SJSA1 (cell line): Measurements from ENCODE around the gene XRRA1. TPM values are rescaled to one million over a fixed set of nuclear protein-coding genes. Genes with fewer than 3 reads are reported as not detected.
"Not testable (repeated sequence)": the region's sequence is repeated elsewhere in the genome, so short reads cannot be mapped to it uniquely, and the experiment has no call there.

ENCODE experiments used
- DNase-seq, 2 experiments: peaks; one replicate each; pipeline ENCODE4 v3.0.0-alpha.2; 2015 to 2020; ENCODE audit warnings: low spot score in 2 of 2, low read depth in 1 of 2
- H3K27ac ChIP-seq: fragments of 250-450 bp; sonication (Bioruptor Pico); 2 replicates; pipeline ENCODE4 v1.5.1; 2020; ENCODE audit warnings: mild to moderate bottlenecking, moderate library complexity
- H3K27me3 ChIP-seq: fragments of 250-450 bp; sonication (Bioruptor Pico); replicated peaks from 2 replicates; pipeline ENCODE4 v1.5.1; 2020; ENCODE audit warnings: mild to moderate bottlenecking, moderate library complexity
- H3K36me3 ChIP-seq: fragments of 250-450 bp; sonication (Bioruptor Pico); 2 replicates; pipeline ENCODE4 v1.5.1; 2020; ENCODE audit warnings: mild to moderate bottlenecking
- H3K4me1 ChIP-seq: fragments of 250-450 bp; sonication (Bioruptor Pico); replicated peaks from 2 replicates; pipeline ENCODE4 v1.6.1; 2021; ENCODE audit warnings: mild to moderate bottlenecking
- H3K4me3 ChIP-seq: fragments of 250-450 bp; sonication (Bioruptor Pico); 2 replicates; pipeline ENCODE4 v1.5.1; 2020; ENCODE audit warnings: mild to moderate bottlenecking
- H3K9me3 ChIP-seq: fragments of 250-450 bp; sonication (Bioruptor Pico); replicated peaks from 2 replicates; pipeline ENCODE4 v1.5.1; 2020; ENCODE audit warnings: mild to moderate bottlenecking
- total RNA-seq: library from RNA; depleted of rRNA; stranded (reverse); fragments of >200 nt; shearing (Covaris generic); gene quantifications from 2 replicates; pipeline ENCODE4 v1.2.3, GENCODE V29; 2014

XRRA1 gene
- total RNA-seq, 1 experiment from 2014 or later, result 3.6 TPM

- Histone ChIP-seq H3K27me3 (no peaks in the 10 kb centered on the region), H3K9me3 (no peaks in the 10 kb centered on the region), H3K27ac (no peak overlapping the region), H3K4me1 (peaks cover 6% of the 10 kb centered on the region), H3K36me3 (peaks cover 17% of the 10 kb centered on the region), H3K4me3 (no peak overlapping the region)
- no peak for DNase-seq
Observed at GRCh38 chr11:74970852-74971395, 22.0 kb upstream of the XRRA1 start.

GRCh38 chr11:74966651-74967050 is 17.8 kb upstream of the XRRA1 start:
- Histone ChIP-seq H3K9me3 (no peaks in the 10 kb centered on the region), H3K27me3 (no peaks in the 10 kb centered on the region), H3K4me3 (no peak overlapping the region), H3K36me3 (peaks cover 16% of the 10 kb centered on the region), H3K4me1 (peaks cover 6% of the 10 kb centered on the region), H3K27ac (no peak overlapping the region)
- no peak for DNase-seq

DNA sequence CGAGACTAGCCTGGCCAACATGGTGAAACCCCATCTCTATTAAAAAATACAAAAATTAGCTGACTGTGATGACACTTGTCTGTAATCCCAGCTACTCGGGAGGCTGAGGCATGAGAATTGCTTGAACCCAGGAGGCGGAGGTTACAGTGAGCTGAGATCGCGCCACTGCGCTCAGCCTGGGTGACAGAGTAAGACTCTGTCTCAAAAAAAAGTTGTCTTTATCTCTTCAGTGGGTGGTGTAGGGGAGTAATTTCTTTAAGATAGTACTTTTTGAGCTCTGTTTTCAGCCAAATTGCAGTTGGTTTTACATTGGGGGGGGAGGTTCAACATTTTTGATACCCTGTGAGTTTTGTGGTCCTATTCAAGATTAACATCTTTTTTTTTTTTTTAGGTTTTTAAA is 11.2 kb upstream of the XRRA1 start:
- H3K4me1 ChIP-seq, H3K27me3 ChIP-seq, H3K27ac ChIP-seq, H3K4me3 ChIP-seq, DNase-seq, H3K9me3 ChIP-seq, H3K36me3 ChIP-seq: not testable (repeated sequence)

DNA sequence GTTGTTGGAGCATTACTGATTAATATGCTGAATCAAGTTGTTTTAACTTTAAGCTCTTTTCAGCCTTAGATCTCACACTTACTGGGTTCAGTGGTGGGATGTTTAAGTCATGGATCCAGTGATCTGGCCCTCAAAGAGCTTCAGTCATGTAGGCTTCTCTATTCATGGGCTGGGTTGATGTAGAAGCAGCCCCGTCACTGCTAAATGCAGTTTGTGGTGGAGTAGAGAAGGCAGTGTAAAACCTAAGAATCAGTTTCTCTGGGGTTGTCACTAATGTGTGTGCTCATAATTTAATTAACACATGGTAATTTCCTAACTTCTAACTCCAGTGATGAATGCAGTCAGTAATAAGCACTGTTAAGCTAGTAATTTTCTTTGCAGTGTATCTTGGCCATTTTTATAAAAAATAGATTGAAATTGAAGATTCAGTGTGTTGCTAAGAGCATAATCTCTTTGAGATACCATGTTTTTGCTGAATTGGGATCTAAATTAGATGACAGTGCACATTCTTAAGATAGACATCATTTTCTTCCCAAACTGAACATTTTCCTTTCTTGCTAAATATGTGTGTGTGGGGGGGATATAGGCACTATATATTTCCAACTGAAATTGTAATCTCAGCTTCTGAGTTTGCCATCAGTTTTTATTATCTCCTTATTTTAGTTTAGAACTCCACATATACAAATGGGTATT is 9.2 kb upstream of the XRRA1 start:
- H3K27ac ChIP-seq, result no peak overlapping the region
- no peak overlapping the region for H3K4me3 ChIP-seq
- DNase-seq, result no peak
- no peaks in the 10 kb centered on the region for H3K9me3 ChIP-seq
- H3K27me3 ChIP-seq, result no peaks in the 10 kb centered on the region
- no peaks in the 10 kb centered on the region for H3K4me1 ChIP-seq
- H3K36me3 ChIP-seq, result 0 out of 2 replicates have a peak, but pooled peaks cover 5% of the 10 kb centered on the region

DNA sequence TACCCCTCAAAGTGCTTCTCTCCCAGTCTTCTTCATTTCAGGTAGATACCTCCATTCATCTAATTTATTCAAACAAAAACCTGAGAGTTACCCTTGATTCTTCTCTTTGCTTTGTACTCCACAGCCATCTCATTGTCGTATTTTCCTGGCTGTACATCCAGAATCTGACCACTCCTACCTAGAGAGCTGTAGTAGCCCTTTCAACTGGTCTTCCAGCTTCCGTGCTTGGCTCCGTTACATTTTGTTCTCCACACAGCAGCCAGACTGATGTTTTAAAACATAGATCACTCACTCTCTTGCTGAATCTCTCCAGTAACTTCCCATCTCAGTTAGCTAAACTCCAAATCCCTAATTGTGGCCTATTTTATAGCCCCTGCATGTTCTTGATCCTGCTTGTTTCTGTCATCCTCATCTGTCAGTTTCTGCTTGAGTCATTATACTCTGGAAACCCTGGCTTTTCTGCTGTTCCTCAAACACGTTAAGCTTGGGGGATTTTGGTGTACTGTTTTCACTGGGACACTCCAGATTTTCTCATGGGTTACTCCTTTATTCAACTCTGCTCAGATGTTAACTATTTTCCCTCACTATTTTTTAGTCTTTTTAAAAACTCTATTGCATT is 7.6 kb upstream of the XRRA1 start:
- DNase-seq, result no peak
- H3K27ac ChIP-seq, result no peak overlapping the region

DNA sequence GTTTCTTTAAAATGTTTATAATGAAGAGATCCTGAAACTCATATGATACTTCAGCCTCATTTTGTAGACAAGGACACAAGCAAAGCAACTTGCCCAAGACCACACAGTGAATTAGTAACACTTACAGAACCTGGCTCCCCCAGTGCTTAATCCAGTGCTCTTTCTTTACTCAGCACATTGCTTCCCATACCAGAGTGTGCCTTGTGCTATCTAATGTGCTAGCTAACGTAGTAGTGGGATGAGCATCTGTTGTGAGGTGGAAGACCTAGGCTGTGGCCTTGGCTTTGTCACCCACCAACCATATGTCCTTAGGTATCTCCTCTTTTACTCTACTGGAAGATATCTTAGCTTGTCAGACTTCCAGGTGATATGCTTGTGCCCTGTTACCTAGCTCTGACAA is 5.3 kb upstream of the XRRA1 start:
- no peak overlapping the region for H3K27ac ChIP-seq
- no peaks in the 10 kb centered on the region for H3K4me1 ChIP-seq
- H3K9me3 ChIP-seq, result no peaks in the 10 kb centered on the region
- no peaks in the 10 kb centered on the region for H3K27me3 ChIP-seq
- H3K36me3 ChIP-seq, result 0 out of 2 replicates have a peak, but pooled peaks cover 5% of the 10 kb centered on the region
- H3K4me3 ChIP-seq, result no peak overlapping the region
- no peak for DNase-seq

More for the DNA sequence above, 7.6 kb upstream of the XRRA1 start:
- Histone ChIP-seq H3K4me1 (no peaks in the 10 kb centered on the region), H3K4me3 (no peak overlapping the region), H3K9me3 (no peaks in the 10 kb centered on the region), H3K36me3 (0 out of 2 replicates have a peak, but pooled peaks cover 5% of the 10 kb centered on the region), H3K27me3 (no peaks in the 10 kb centered on the region)

DNA sequence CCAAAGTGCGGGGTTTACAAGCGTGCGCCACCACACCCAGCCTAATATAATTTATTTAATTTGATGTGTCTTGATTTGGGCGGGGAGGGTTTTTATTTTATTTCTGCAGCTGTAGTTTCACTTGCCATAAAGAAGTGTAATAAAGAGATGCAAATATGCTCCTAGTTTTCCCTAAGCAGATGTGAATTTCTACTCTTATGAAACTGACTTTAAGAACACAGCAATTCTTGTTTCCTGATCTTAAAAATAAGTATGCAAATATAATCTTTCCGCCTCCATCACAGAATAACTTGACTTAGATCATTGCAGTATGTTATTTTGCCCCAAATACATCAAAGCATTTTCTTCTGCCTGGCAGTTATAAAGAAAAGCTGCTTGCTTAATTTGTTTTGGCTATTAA is 4.6 kb upstream of the XRRA1 start:
- Histone ChIP-seq H3K27ac (no peak overlapping the region), H3K9me3 (no peaks in the 10 kb centered on the region), H3K27me3 (no peaks in the 10 kb centered on the region), H3K4me3 (no peak overlapping the region), H3K36me3 (0 out of 2 replicates have a peak, but pooled peaks cover 5% of the 10 kb centered on the region), H3K4me1 (no peaks in the 10 kb centered on the region)
- DNase-seq, result no peak

GRCh38 chr11:74952752-74953151 is 3.9 kb upstream of the XRRA1 start:
- Histone ChIP-seq H3K27me3 (no peaks in the 10 kb centered on the region), H3K4me3 (no peak overlapping the region)
- no peak for DNase-seq

DNA sequence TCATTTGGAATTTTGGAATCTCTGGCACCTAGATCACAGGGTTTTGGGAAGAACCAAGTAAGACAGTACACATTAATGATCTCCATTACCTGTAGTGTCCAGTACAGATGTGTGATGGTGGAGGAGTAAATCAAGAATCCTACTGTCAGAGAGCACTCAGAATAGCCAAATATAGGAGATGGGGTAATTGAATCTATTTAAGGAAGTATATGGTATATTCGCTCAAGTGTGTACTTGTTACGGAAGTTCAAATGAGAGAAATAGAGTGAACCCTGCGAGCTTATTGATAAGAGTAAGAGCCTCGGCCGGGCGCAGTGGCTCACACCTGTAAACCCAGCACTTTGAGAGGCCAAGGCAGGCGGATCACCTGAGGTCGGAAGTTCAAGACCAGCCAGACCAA is 2.3 kb upstream of the XRRA1 start:
- Histone ChIP-seq H3K36me3 (no peaks in the 10 kb centered on the region), H3K4me1 (no peaks in the 10 kb centered on the region), H3K27me3 (no peaks in the 10 kb centered on the region), H3K4me3 (no peak overlapping the region), H3K27ac (no peak overlapping the region), H3K9me3 (no peaks in the 10 kb centered on the region)
- no peak for DNase-seq

More at GRCh38 chr11:74952752-74953151, 3.9 kb upstream of the XRRA1 start:
- no peaks in the 10 kb centered on the region for H3K9me3 ChIP-seq
- no peaks in the 10 kb centered on the region for H3K4me1 ChIP-seq
- H3K27ac ChIP-seq, result no peak overlapping the region
- 0 out of 2 replicates have a peak, but pooled peaks cover under 1% of the 10 kb centered on the region for H3K36me3 ChIP-seq

GRCh38 chr11:74950374-74950969 is 1.6 kb upstream of the XRRA1 start:
- Histone ChIP-seq H3K36me3 (no peaks in the 10 kb centered on the region), H3K4me1 (no peaks in the 10 kb centered on the region), H3K9me3 (no peaks in the 10 kb centered on the region), H3K4me3 (peak overlapping the region; percentile 71), H3K27me3 (no peaks in the 10 kb centered on the region), H3K27ac (no peak overlapping the region)
- no peak for DNase-seq

DNA sequence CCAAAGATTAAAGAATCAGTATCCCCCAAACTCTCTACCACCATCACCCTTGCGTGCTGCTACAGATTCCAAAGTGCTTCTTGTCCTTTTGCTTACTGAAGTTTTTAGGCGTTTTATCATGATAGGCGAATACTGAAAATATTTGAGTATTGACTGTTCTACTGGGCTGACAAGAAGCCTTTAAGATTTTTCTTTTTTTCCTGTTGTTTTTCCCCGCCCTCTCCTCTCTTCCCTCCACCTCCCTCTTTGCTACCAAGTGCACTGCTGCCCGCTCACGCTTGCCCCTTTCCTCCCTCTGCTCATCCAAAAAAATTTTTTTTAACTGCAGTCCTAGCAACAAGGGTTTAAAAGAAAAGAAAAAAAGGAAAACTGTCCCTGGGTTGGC is 854 bp upstream of the XRRA1 start:
- Histone ChIP-seq H3K36me3 (no peaks in the 10 kb centered on the region), H3K4me3 (peak overlapping the region; percentile 71), H3K27ac (peak overlapping the region; percentile 72), H3K27me3 (no peaks in the 10 kb centered on the region), H3K4me1 (no peaks in the 10 kb centered on the region), H3K9me3 (no peaks in the 10 kb centered on the region)
- no peak for DNase-seq

DNA sequence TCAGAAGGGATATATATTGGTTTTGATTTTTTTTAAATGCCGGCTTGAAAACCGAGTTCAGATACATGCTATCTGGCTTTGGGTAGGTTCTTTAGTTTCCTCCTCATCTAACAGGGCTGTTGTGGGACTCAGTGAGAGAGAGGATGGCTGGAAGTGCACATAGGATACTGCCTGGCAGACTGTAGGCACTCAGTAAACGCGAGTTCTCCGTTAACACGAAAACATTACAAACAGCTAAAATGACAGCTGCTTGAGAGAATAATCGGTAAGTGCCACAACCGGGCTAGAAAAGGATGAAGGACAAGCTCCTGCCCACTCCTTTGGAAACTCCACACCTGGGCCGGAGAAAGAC is 369 bp downstream of the XRRA1 start:
- peak in 1 of 2 experiments; percentile 6 for DNase-seq

DNA sequence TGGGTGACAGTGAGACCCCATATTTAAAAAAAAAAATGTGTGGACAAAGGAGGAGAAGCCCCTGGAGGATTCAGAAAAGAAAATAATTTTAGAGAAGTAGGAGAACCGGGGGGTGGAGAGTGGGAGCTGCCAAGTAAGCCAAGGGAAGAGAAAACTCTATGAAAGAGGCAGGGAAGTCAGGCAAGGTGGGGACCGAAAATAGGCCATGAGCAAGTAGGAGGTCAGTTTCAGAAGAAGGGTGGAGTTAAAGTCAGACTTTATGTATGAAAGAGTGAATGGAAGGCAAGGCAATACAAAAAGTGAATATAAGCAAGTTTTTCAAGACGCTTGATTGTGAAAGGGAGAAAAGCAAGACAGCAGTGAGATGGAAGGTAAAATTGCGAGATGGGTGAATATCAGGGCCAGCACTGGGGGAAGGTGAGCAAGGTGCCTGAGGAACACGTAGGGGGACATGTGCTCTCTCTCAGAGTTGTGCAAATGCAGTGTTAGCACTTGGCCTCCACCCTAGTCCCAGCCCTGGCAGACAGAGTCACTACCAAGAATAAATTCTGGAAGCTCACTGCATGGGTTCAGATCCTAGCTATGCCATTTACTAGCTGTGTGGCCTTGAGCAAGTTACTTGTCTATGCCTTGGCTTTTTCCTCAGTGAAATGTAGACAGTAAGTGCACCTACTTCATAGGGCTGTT is 6.7 kb downstream of the XRRA1 start:
- no peaks in the 10 kb centered on the region for H3K9me3 ChIP-seq
- H3K4me3 ChIP-seq, result no peak overlapping the region
- H3K27ac ChIP-seq, result peak overlapping the region; percentile 32; the same call in 1 of the 2 replicates
- H3K4me1 ChIP-seq, result peaks cover 19% of the 10 kb centered on the region
- DNase-seq, result no peak
- H3K27me3 ChIP-seq, result no peaks in the 10 kb centered on the region
- no peaks in the 10 kb centered on the region for H3K36me3 ChIP-seq

More for the DNA sequence above, 369 bp downstream of the XRRA1 start:
- H3K9me3 ChIP-seq, result no peaks in the 10 kb centered on the region
- H3K4me1 ChIP-seq, result peaks cover under 1% of the 10 kb centered on the region
- H3K27me3 ChIP-seq, result no peaks in the 10 kb centered on the region
- peak overlapping the region; percentile 71 for H3K4me3 ChIP-seq
- no peaks in the 10 kb centered on the region for H3K36me3 ChIP-seq
- H3K27ac ChIP-seq, result peak overlapping the region; percentile 22; the same call in 1 of the 2 replicates
